Measurements from ENCODE around the gene EEFSEC.

The EEFSEC gene

DNA sequence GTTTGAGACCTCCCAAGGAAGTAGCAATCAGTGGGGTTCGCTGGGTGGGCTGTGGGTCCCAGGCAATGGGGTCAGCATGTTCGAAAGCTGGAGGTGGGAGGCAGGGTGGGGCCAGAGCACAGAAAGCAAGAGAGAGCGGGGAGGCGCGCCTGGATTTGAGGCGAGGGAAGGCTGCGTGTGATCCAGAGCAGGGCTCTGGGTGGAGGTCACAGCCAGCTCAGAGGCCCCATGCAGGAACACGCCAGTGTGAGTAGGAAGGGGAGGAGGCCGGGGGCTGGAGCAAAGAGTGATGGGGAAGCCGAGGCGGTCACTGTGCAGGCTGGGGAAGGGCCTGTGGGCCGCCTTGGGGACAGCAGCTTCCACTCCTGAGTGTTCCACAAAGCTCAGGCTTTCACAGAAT, 304.7 kb downstream of the EEFSEC start:
- DNase-seq = no peak
